ENCODE data around the gene PLA2G4E. TPM values are rescaled to one million over a fixed set of nuclear protein-coding genes. Genes with fewer than 3 reads are reported as not detected.

The PLA2G4E gene
- total RNA-seq, 1 donor from 2014 or later = not detected

DNA sequence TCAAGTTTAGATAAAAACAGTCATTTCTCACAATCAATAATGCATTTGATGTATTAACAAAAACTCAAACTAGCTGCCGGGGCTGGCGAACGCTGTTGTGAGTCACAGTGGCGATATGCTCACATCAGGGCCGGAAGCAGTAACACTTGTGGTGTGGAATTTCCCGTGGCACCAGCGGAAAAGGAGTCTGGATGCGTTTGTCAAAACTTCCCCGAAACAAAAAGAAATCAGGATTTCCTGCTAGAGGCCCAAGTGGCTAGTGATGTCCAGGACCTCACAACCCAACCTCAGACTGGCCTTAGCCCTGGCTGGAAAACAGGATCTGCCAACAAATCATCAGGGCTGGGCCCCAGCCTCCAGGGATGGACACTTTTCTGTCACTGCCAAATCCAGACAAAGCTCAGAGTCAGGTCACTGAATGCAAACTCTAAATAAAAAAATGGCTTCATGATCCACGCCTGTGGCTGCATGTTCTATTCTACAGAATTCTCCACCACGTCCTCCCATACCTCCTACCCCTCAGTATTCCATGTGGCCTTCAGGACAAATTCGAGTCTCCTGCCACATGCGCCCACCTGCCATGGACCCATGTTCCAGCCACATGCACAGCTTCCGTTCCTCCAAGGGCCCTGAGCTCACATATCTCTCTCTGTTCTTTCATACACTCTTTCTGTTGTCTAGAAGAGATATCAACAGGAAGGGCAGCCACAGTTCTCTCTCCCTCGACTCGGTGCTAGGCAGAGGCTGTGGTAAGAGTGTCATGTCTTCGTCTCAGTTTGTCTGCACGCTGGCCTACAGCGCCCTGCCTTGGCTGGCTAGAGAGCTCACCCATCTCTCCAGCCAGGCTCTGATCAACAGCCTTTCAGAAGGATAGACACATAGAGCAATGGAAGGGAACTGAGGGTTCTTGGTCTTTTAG lies 83.9 kb downstream of the PLA2G4E start:
- intact Hi-C loops (cut with micrococcal nuclease) = loop anchor here (1.0 to 5.0 kb wide), 3 partner anchors 336 to 1810 kb away; partner anchors contain the start of genes GANC, ITPKA, PDIA3 and TMEM87A
- peaks cover 26% of the 10 kb centered on the region for H3K36me3 Mint-ChIP-seq (ENCODE audit: low read depth)
- DNase-seq = peak; percentile 94
- peak overlapping the region; percentile 100 for H3K27ac Mint-ChIP-seq
- peaks cover 70% of the 10 kb centered on the region for H3K4me1 Mint-ChIP-seq
- peaks cover 4% of the 10 kb centered on the region for H3K9me3 Mint-ChIP-seq
- peak overlapping the region; percentile 75 for H3K4me3 Mint-ChIP-seq
- no peaks in the 10 kb centered on the region for H3K27me3 Mint-ChIP-seq

DNA sequence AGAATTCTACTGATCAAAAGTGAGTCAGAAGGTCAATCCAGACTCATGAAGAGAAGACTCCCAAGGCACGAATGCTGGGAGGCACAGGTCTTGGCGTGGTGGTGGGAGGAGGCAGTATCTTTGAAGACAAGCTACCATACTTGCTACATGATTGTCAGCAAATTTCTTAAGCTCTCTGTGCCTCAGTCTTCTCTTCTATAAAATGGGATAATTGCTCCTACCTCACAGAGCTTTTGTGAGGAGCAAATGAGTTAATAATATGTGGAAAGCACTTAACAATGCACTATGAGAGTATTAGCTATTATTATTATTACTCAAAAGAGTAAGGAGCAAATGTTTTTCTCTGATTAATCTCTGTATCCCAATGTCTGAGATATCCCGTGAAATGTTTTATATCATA lies 84.7 kb downstream of the PLA2G4E start:
- Mint-ChIP-seq H3K27me3 (no peaks in the 10 kb centered on the region), H3K36me3 (ENCODE audit: low read depth) (peaks cover 27% of the 10 kb centered on the region)

DNA sequence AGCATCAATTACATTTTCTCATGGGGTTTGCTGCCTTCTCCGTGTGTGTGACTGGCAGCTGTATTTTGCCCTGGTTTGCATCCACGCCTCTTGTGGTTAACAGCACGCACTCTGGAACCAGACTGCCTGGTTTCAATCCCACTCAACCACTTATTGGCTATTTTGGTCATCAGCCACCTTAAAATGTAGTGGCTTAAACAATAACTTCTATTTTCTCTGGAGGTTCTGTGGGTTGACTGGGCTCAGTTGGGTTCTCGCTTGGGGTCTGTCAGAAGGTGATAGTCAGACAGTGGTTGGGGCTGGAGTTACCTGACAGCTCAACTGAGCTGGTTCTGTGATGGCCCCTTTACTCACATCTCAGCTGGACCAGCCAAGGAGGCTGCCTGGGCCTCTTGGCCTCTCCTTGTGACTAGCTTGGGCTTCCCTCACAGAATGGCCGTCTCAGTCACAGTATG lies 85.2 kb downstream of the PLA2G4E start:
- intact Hi-C loops (cut with micrococcal nuclease) = loop anchor here (1.0 to 5.0 kb wide), 4 partner anchors 36 to 1812 kb away; partner anchors contain the start of genes GANC, ITPKA, PDIA3 and TMEM87A
- no peaks in the 10 kb centered on the region for H3K27me3 Mint-ChIP-seq
- peak overlapping the region; percentile 75 for H3K4me3 Mint-ChIP-seq
- peak; percentile 72 for DNase-seq
- peak overlapping the region; percentile 100 for H3K27ac Mint-ChIP-seq
- peaks cover 4% of the 10 kb centered on the region for H3K9me3 Mint-ChIP-seq
- peaks cover 21% of the 10 kb centered on the region for H3K36me3 Mint-ChIP-seq (ENCODE audit: low read depth)
- H3K4me1 Mint-ChIP-seq = peaks cover 64% of the 10 kb centered on the region

More for the DNA sequence above, 84.7 kb downstream of the PLA2G4E start:
- peaks cover 70% of the 10 kb centered on the region for H3K4me1 Mint-ChIP-seq
- intact Hi-C loops (cut with micrococcal nuclease) = loop anchor here (1.0 to 5.0 kb wide), 3 partner anchors 337 to 1811 kb away; partner anchors contain the start of genes GANC, ITPKA, PDIA3 and TMEM87A
- peaks cover 4% of the 10 kb centered on the region for H3K9me3 Mint-ChIP-seq
- peak overlapping the region; percentile 100 for H3K27ac Mint-ChIP-seq
- H3K4me3 Mint-ChIP-seq = peak overlapping the region; percentile 75
- DNase-seq = peak; percentile 66

DNA sequence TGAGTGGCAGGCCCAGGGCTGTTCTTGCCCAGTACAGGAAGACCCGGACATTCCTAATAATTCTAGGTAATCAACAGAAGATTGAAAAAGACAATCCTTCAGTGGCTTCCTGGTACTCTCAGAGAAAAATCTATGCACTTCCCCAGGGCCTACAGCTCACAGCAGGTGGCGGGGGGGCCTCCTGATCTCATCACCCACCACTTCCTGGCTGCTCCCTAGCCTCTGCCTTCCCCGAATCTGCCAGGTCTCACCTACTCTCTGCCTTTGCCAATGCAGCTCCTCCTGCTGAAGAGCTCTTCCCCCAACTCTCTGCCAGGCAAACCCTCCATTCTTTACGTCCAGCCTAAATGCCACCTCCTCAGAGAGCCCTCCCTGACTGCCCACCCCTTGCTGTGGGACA lies 86.0 kb downstream of the PLA2G4E start:
- Mint-ChIP-seq H3K27ac (peak overlapping the region; percentile 100), H3K4me3 (peak overlapping the region; percentile 75), H3K4me1 (peaks cover 61% of the 10 kb centered on the region), H3K27me3 (no peaks in the 10 kb centered on the region), H3K36me3 (ENCODE audit: low read depth) (peaks cover 17% of the 10 kb centered on the region), H3K9me3 (peaks cover 4% of the 10 kb centered on the region)
- intact Hi-C loops (cut with micrococcal nuclease) = loop anchor here (1.0 to 5.0 kb wide), 3 partner anchors 36 to 1812 kb away; partner anchors contain the start of genes ITPKA and PDIA3
- DNase-seq = peak; percentile 92

DNA sequence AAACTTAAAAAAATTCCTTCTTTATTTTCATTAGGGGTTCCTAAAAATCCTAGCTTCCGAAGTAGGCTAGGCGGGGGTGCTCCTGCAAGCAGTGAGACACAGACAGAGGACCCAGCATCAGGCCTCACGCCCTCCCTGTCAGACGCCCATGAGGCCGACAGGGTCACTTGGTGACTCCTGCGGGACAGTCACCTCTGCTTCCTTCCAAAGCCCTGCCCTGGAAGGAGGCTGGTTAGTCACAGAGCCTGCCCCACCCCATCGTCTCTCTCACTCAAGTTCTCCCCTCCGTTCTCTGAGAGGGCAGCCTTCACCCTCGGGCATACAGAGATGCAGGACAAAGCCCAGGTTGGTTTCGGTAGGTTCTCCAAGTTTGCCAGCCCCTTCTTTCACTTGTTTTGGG lies 87.1 kb downstream of the PLA2G4E start:
- intact Hi-C loops (cut with micrococcal nuclease) = no loop called here
- no peak overlapping the region for H3K4me3 Mint-ChIP-seq
- H3K27me3 Mint-ChIP-seq = no peaks in the 10 kb centered on the region
- H3K27ac Mint-ChIP-seq = peak overlapping the region; percentile 100
- H3K4me1 Mint-ChIP-seq = peaks cover 64% of the 10 kb centered on the region
- no peak for DNase-seq
- H3K36me3 Mint-ChIP-seq (ENCODE audit: low read depth) = peaks cover 15% of the 10 kb centered on the region
- H3K9me3 Mint-ChIP-seq = peaks cover 4% of the 10 kb centered on the region

DNA sequence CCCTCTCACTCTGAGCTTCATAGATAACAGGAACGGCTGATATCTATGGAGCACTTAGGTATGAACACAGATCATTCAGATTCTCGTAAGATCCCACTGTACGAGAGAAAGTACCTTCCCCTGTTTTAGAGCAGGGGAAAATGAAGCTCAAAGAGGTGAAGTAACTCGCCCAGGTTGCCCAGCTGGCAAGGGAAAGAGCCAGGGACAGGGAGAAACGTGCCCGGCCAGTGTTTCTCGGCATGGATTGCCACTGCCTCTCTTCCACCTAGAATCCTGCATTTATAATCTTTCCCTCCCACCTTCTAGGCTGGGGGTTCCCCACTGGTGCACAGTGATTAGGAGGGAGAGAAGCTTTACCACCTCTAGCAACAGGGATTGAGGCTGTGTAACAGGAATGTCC lies 87.5 kb downstream of the PLA2G4E start:
- DNase-seq = no peak
- peaks cover 62% of the 10 kb centered on the region for H3K4me1 Mint-ChIP-seq
- no peak overlapping the region for H3K4me3 Mint-ChIP-seq
- H3K36me3 Mint-ChIP-seq (ENCODE audit: low read depth) = peaks cover 13% of the 10 kb centered on the region
- peak overlapping the region; percentile 51 for H3K27ac Mint-ChIP-seq
- intact Hi-C loops (cut with micrococcal nuclease) = no loop called here
- H3K9me3 Mint-ChIP-seq = peaks cover 4% of the 10 kb centered on the region
- H3K27me3 Mint-ChIP-seq = no peaks in the 10 kb centered on the region

DNA sequence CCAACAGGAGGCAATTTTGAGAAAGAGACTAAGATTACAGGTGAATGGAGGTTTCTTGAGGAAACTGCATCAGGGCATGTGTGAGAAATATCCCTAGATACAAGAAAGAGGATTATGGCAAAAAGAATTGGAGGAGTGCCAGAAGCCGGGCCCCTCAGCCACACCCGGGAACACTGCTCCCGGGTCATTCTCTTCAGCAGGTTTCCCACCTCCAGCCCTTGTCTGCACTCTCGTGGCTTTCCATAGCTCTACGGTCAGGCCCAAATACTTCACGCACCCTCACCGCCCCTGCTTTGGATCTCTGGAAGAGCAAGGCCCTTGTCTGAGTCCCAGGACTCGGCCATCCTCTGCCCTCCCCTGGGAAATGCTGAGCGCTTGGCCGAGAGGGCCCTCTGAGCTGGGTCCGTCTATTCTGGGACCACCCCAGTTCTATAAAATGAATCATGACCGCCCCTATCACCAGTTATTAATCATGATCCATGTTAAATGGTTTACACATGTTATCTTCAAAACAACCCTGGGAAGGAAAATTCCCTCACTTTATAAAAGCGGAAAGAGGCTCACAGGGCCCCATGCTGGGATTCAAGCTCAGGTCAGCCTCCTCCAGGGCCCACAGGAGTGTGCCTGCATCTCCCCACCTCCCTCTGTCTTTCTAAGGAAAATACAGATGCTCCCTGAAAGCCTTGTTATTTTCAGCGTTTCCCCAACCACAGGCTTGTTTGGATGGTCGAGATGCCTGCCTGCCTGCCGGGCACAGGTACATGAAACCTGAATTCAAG lies 88.1 kb downstream of the PLA2G4E start:
- peaks cover 13% of the 10 kb centered on the region for H3K36me3 Mint-ChIP-seq (ENCODE audit: low read depth)
- intact Hi-C loops (cut with micrococcal nuclease) = no loop called here
- H3K4me3 Mint-ChIP-seq = no peak overlapping the region
- no peak for DNase-seq
- peaks cover 58% of the 10 kb centered on the region for H3K4me1 Mint-ChIP-seq
- peak overlapping the region; percentile 51 for H3K27ac Mint-ChIP-seq
- H3K9me3 Mint-ChIP-seq = peaks cover 4% of the 10 kb centered on the region
- no peaks in the 10 kb centered on the region for H3K27me3 Mint-ChIP-seq

DNA sequence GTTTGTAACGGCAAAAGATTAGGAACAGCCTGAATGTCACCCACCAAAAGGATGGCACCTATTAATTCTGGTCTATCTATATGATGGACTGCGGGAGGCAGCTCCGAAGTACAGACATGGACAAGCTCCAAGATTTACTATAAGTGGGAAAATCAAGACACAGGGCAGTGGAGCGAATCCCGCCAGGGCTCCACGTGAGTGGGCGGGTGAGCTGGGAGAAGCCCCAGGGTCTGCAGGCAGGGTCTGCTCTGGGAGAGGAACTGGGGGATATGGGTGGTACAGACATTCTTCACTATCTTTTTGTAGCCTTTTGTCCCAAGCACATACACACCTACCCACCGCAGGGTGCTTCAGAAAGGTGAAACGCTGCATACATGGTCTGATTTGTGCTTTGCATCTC lies 88.7 kb downstream of the PLA2G4E start:
- intact Hi-C loops (cut with micrococcal nuclease) = no loop called here
- Mint-ChIP-seq H3K4me3 (no peak overlapping the region), H3K36me3 (ENCODE audit: low read depth) (peaks cover 16% of the 10 kb centered on the region), H3K27ac (peak overlapping the region; percentile 6), H3K4me1 (peaks cover 57% of the 10 kb centered on the region), H3K27me3 (no peaks in the 10 kb centered on the region), H3K9me3 (peaks cover 4% of the 10 kb centered on the region)
- DNase-seq = no peak

Other genes with a start within 250 kb of the PLA2G4E start
- gene MAPKBP1, start 246.6 kb downstream of the PLA2G4E start, total RNA-seq = 24.8 and 27.1 TPM in 2 replicates
- 18.3 and 20.1 TPM in 2 replicates for gene JMJD7, start 192.9 kb downstream of the PLA2G4E start, total RNA-seq
- 8.5 and 8.8 TPM in 2 replicates for gene PLA2G4B, start 182.2 kb downstream of the PLA2G4E start, total RNA-seq
- 0.64 and 0.65 TPM in 2 replicates for gene SPTBN5, start 127.0 kb downstream of the PLA2G4E start, total RNA-seq
- gene EHD4, start 48.5 kb downstream of the PLA2G4E start, total RNA-seq = 28.4 and 28.9 TPM in 2 replicates
- gene PLA2G4D, start 73.5 kb upstream of the PLA2G4E start, total RNA-seq = not detected in 2 replicates
- not detected in 2 replicates for gene PLA2G4F, start 135.6 kb upstream of the PLA2G4E start, total RNA-seq
- 58.0 TPM in 2 replicates for gene VPS39, start 187.3 kb upstream of the PLA2G4E start, total RNA-seq

Data from activated CD4-positive, alpha-beta T cell treated with anti-CD3 and anti-CD28 coated beads, Interleukin-2, amount 10 ng/mL, durations not matched to agents 24 days and 14 days (primary cell).